Effector memory CD8-positive, alpha-beta T cell (primary cell): ENCODE measurements around the gene AK6.
A peak's percentile ranks its signal among the peaks of the same experiment; 100 is the strongest.

Experiments
- ATAC-seq: fragments of 150-1000 bp; cut with Tn5 transposase; replicated peaks from 2 replicates; pipeline ENCODE4 v1.10.0; 2021; ENCODE audit warnings: mild to moderate bottlenecking, moderate library complexity
- DNase-seq, 3 experiments: peaks; one replicate each; pipeline ENCODE4 v3.0.0; 2021
- H3K27ac Mint-ChIP-seq, 2 donors: one replicate each; pipeline ENCODE4 v1.8.0; 2022; ENCODE audit warnings: mild to moderate bottlenecking in 2 of 2, mixed read lengths in 2 of 2, moderate library complexity in 2 of 2
- H3K27me3 Mint-ChIP-seq, 2 donors: one replicate each; pipeline ENCODE4 v1.8.0; 2022; ENCODE audit warnings: mixed read lengths in 2 of 2
- H3K36me3 Mint-ChIP-seq: one replicate; pipeline ENCODE4 v1.8.0; 2022; ENCODE audit warnings: mild to moderate bottlenecking, moderate library complexity, mixed read lengths; ENCODE audit not compliant: insufficient read depth
- H3K4me1 Mint-ChIP-seq, 2 donors: one replicate each; pipeline ENCODE4 v1.8.0; 2022; ENCODE audit warnings: low read depth in 2 of 2, mixed read lengths in 2 of 2
- H3K4me3 Mint-ChIP-seq, 2 donors: one replicate each; pipeline ENCODE4 v1.8.0; 2022; ENCODE audit warnings: mild to moderate bottlenecking in 2 of 2, mixed read lengths in 2 of 2, moderate library complexity in 2 of 2
- H3K9me3 Mint-ChIP-seq, 2 donors: one replicate each; pipeline ENCODE4 v1.8.0; 2022; ENCODE audit warnings: mixed read lengths in 2 of 2

The AK6 gene

GRCh38 chr5:69329905-69330489 lies 39.3 kb downstream of the AK6 start:
- no peak for DNase-seq
- no peak overlapping the region for H3K4me3 Mint-ChIP-seq
- H3K36me3 Mint-ChIP-seq = peaks cover 16% of the 10 kb centered on the region
- H3K27me3 Mint-ChIP-seq = no peaks in the 10 kb centered on the region
- peaks cover 6 to 11% of the 10 kb centered on the region in 2 donors for H3K4me1 Mint-ChIP-seq
- ATAC-seq = no peak
- H3K27ac Mint-ChIP-seq = no peak overlapping the region
- H3K9me3 Mint-ChIP-seq = peaks cover 0 to 3% of the 10 kb centered on the region in 2 donors

DNA sequence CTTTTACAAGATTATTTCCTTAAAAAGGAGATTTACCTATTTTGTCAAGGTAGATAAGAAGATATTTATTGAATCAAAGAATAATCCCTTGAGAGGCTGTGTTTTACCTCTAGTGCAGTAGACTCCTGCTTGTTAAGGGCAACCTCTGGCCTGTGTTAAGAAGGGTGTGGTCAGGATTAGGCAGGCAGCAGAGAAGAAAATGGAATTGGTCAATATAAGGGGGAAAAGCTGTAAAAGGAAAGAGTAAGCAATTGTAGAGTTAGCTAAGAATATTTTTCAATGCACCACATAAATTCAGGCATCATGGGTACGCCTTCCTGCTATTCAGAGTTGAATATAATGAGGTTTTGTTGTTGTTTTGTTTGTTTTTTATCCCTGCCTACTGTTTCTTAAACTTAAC lies 43.0 kb downstream of the AK6 start:
- Mint-ChIP-seq H3K36me3 (no peaks in the 10 kb centered on the region), H3K27me3 (no peaks in the 10 kb centered on the region), H3K27ac (peak overlapping the region in 1 of 2 donors; percentile 40), H3K9me3 (no peaks in the 10 kb centered on the region), H3K4me3 (no peak overlapping the region), H3K4me1 (no peaks in the 10 kb centered on the region)
- DNase-seq (no peak), ATAC-seq (no peak)

DNA sequence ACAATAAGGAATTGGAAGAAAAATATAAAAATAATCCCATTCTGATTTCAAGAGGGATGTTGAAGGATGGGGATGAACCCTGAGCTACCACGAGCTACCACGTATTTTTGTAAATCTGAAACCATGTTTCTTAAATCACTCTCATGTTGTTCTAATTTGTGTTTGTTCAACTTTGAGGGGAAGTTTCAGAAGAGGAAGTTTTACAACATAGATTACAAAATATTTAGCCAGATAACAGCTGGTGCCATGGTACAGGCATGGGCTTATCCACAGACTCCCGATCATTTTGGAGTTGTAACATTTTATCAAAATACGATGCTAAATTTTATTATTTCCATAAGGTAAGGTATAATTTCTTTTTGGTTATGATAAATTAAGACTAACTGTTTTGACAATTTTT lies 51.9 kb downstream of the AK6 start:
- H3K27me3 Mint-ChIP-seq = no peaks in the 10 kb centered on the region
- H3K27ac Mint-ChIP-seq = no peak overlapping the region
- H3K4me3 Mint-ChIP-seq = no peak overlapping the region
- no peaks in the 10 kb centered on the region for H3K9me3 Mint-ChIP-seq
- peaks cover 17% of the 10 kb centered on the region for H3K36me3 Mint-ChIP-seq
- ATAC-seq (no peak), DNase-seq (no peak)
- H3K4me1 Mint-ChIP-seq = no peaks in the 10 kb centered on the region

GRCh38 chr5:69315972-69316371 lies 53.3 kb downstream of the AK6 start:
- no peaks in the 10 kb centered on the region for H3K4me1 Mint-ChIP-seq
- peaks cover 20% of the 10 kb centered on the region for H3K36me3 Mint-ChIP-seq
- H3K27ac Mint-ChIP-seq = peak overlapping the region in 1 of 2 donors; percentile 5
- H3K9me3 Mint-ChIP-seq = no peaks in the 10 kb centered on the region
- no peaks in the 10 kb centered on the region for H3K27me3 Mint-ChIP-seq
- H3K4me3 Mint-ChIP-seq = no peak overlapping the region
- ATAC-seq (no peak), DNase-seq (no peak)

DNA sequence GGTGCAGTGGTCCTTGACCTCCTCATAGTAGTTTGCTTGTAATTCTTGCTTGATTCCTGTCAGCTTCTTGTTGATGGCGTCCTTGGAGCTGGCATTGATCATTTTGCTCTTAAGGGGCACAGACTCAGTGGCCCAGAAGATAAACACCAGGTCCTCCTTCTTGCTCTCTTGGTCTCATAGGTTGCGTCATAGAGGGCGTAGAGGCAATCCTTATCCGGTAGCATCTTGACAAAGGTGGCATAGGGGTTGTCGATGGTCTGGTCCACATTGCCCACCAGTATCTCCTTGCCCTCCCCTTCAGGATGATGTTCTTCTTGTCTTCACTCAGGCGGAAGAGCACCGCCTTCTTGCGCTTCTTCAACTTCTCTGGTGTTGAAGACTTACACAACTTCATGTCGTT lies 55.9 kb downstream of the AK6 start:
- no peaks in the 10 kb centered on the region for H3K4me1 Mint-ChIP-seq
- peaks cover 16% of the 10 kb centered on the region for H3K36me3 Mint-ChIP-seq
- ATAC-seq (no peak), DNase-seq (no peak)
- H3K4me3 Mint-ChIP-seq = no peak overlapping the region
- H3K27ac Mint-ChIP-seq = peak overlapping the region in 1 of 2 donors; percentile 27
- H3K27me3 Mint-ChIP-seq = no peaks in the 10 kb centered on the region
- no peaks in the 10 kb centered on the region for H3K9me3 Mint-ChIP-seq

DNA sequence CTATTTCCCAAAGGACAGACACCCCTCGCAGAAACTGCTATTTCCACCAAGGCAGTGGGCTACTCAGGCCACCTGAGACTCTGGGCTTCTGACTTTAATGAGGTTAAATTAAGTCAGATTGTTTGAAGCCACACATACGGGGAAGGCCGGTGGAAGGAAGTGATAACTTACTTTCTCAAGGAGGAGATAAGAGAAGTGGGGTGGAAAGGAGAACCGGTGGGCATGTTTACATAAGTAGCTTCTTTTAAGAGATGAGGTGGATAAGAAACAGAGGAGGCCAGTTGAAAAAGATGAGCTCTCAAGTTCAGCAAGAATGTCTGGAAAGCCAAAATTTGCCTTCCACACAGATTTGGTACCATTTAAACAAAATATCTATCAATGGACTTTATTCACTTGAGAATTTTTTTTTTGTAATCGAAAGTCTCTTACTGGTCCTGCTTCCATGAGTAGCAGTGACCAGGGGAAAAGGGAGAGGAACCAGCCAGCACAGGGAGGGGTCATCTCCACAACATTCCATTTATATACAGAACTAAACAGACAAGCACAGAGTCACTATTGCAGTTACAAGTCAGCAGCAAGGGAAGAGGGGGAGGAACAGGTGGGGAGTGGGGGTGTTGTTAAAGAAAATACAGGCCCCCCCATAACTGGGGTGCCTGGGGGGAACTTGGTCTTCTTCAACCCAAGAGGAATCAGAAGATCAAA lies 56.7 kb downstream of the AK6 start:
- Mint-ChIP-seq H3K27me3 (no peaks in the 10 kb centered on the region), H3K4me1 (no peaks in the 10 kb centered on the region), H3K36me3 (peaks cover 13% of the 10 kb centered on the region), H3K9me3 (no peaks in the 10 kb centered on the region), H3K4me3 (no peak overlapping the region), H3K27ac (peak overlapping the region in 1 of 2 donors; percentile 27)
- DNase-seq = no peak
- no peak for ATAC-seq

DNA sequence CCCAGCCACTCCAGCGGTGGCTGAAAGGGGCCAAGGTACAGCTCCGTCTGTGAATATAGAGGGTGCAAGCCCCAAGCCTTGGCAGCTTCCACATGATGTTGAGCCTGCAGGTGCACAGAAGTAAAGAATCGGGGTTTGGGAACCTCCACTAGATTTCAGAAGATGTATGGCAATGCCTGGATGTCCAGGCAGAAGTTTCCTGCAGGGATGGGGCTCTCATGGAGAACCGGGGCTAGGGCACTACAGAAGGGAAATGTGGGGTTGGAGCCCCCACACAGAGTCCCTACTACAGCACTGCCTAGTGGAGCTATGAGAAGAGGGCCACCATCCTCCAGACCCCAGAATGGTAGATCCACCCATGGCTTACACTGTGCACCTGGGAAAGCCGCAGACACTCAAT lies 59.9 kb downstream of the AK6 start:
- DNase-seq (no peak), ATAC-seq (no peak)
- H3K9me3 Mint-ChIP-seq = no peaks in the 10 kb centered on the region
- no peak overlapping the region for H3K27ac Mint-ChIP-seq
- no peaks in the 10 kb centered on the region for H3K4me1 Mint-ChIP-seq
- H3K27me3 Mint-ChIP-seq = no peaks in the 10 kb centered on the region
- peaks cover 12% of the 10 kb centered on the region for H3K36me3 Mint-ChIP-seq
- no peak overlapping the region for H3K4me3 Mint-ChIP-seq

GRCh38 chr5:69308046-69308553 lies 61.2 kb downstream of the AK6 start:
- Mint-ChIP-seq H3K36me3 (peaks cover 10% of the 10 kb centered on the region), H3K27ac (no peak overlapping the region), H3K9me3 (no peaks in the 10 kb centered on the region), H3K4me3 (no peak overlapping the region), H3K27me3 (no peaks in the 10 kb centered on the region), H3K4me1 (no peaks in the 10 kb centered on the region)
- DNase-seq = no peak
- ATAC-seq = no peak

DNA sequence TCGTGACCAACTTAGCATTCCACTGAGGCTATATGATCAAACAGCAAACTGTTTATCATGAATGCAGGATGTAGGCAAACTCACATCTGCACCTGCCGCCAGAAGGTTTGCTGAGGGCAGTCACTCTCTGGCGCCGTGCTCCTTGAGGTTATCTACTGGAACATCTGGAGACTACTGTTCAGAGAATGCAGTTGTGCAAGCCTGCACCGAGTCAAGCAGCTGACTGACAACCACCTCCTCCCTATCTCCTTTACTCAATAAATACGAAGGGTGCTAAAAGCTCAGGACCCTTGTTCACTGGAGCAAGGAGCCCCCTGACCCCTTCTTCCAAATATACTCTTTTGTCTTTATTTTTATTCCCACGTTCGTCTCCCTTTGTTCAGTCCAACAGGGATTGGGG lies 63.8 kb downstream of the AK6 start:
- ATAC-seq (no peak), DNase-seq (no peak)
- no peaks in the 10 kb centered on the region for H3K27me3 Mint-ChIP-seq
- no peak overlapping the region for H3K4me3 Mint-ChIP-seq
- H3K27ac Mint-ChIP-seq = no peak overlapping the region
- no peaks in the 10 kb centered on the region for H3K4me1 Mint-ChIP-seq
- no peaks in the 10 kb centered on the region for H3K9me3 Mint-ChIP-seq
- peaks cover 10% of the 10 kb centered on the region for H3K36me3 Mint-ChIP-seq
